CD1c-positive myeloid dendritic cell (primary cell): ENCODE measurements around the gene AVPR2.

Source experiments
- DNase-seq: peaks from one replicate; pipeline ENCODE4 v3.0.0-alpha.2; 2016; ENCODE audit errors: extremely low spot score

The AVPR2 gene

GRCh38 chrX:153871451-153871850, 33.0 kb upstream of the AVPR2 start:
- no peak for DNase-seq

- DNase-seq, result no peak
These were observed 32.3 kb upstream of the AVPR2 start for GRCh38 chrX:153871946-153872878.

- no peak for DNase-seq
These were observed 31.0 kb upstream of the AVPR2 start for GRCh38 chrX:153873282-153874084.

- no peak for DNase-seq
These were observed 30.4 kb upstream of the AVPR2 start for GRCh38 chrX:153874085-153874365.

- DNase-seq, result no peak
These were observed 29.9 kb upstream of the AVPR2 start for GRCh38 chrX:153874366-153875125.

- DNase-seq, result peak; percentile 62
These were observed 28.9 kb upstream of the AVPR2 start for GRCh38 chrX:153875391-153876111.

- DNase-seq, result no peak
These were observed 28.4 kb upstream of the AVPR2 start for GRCh38 chrX:153876112-153876491.

- no peak for DNase-seq
These were observed 26.8 kb upstream of the AVPR2 start for GRCh38 chrX:153877571-153878261.

- DNase-seq, result no peak
These were observed 26.1 kb upstream of the AVPR2 start for GRCh38 chrX:153878345-153878744.

GRCh38 chrX:153878969-153879653, 25.4 kb upstream of the AVPR2 start:
- no peak for DNase-seq

- DNase-seq, result no peak
These were observed 24.6 kb upstream of the AVPR2 start for GRCh38 chrX:153879741-153880439.

GRCh38 chrX:153880440-153880815, 24.0 kb upstream of the AVPR2 start:
- DNase-seq, result no peak

GRCh38 chrX:153881281-153881680, 23.2 kb upstream of the AVPR2 start:
- no peak for DNase-seq

GRCh38 chrX:153882086-153882498, 22.4 kb upstream of the AVPR2 start:
- DNase-seq, result no peak

GRCh38 chrX:153882557-153882956, 21.9 kb upstream of the AVPR2 start:
- DNase-seq, result no peak

GRCh38 chrX:153883163-153883843, 21.2 kb upstream of the AVPR2 start:
- DNase-seq, result no peak

GRCh38 chrX:153884136-153884535, 20.3 kb upstream of the AVPR2 start:
- DNase-seq, result no peak

- no peak for DNase-seq
These were observed 19.9 kb upstream of the AVPR2 start for GRCh38 chrX:153884590-153884989.

GRCh38 chrX:153885208-153885787, 19.2 kb upstream of the AVPR2 start:
- no peak for DNase-seq
